Sigmoid colon (tissue), 4 donors: ENCODE results near the gene CTDP1.

Source experiments
- EP300 ChIP-seq, 4 donors: sonication (generic); formaldehyde crosslinking; IDR thresholded peaks; one replicate each; pipeline ENCODE4 v1.6.1; 2017; ENCODE audit warnings: antibody characterized with exemption in 4 of 4
- POLR2A ChIP-seq, 2 donors: fragments of 450-650 bp; IDR thresholded peaks; one replicate each; pipeline ENCODE4 v1.6.1; 2016; ENCODE audit warnings: antibody characterized with exemption in 2 of 2, mild to moderate bottlenecking in 2 of 2, moderate library complexity in 2 of 2
- TF ChIP-seq, protein P1 (sequence below), 4 experiments: fragments of 450-650 bp in 3 of 4; fragments of 200-600 bp in 1 of 4; IDR thresholded peaks; one replicate each; pipeline ENCODE4 v1.5.1; 2016 to 2019; ENCODE audit warnings: antibody characterized with exemption in 4 of 4, mild to moderate bottlenecking in 3 of 4, moderate library complexity in 2 of 4

DNA sequence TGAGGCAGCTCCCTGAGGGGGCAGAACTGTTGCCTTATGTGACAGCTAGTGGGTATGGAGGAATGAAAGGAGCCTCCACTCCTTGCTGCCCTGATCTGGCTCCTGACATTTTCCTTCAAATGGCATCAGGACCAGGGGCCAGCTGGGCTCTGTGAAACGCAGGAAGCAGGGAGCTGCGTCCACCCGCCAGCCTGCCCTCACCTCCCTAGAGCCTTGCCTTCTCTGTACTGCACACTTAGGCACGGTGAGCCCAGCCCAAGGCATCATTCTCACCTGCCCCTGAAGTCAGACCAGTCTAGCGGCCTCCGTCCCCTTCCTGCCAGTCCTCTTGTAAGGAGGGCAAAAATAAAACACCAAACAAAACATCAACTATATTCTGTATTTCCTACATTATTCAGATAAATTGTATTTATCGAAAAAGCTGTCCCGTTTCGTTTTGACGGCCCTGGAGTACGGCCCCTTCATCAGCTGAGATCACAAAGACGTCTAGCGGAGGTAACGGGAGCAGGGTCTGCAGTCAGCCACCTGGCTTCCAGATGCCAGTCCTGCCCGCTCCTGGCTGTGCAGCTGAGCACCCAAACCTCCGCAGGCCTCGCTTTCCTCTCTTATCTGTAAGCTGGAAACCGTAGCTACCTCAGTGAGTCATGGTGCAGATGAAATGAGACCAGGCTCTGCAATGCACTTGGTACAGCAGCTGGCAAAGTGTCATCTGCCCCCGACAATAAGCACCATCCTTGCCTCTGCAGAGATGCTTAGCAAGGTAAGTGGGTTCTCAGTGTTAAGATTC, 6.9 kb upstream of the CTDP1 start:
- TF ChIP-seq, protein P1, sequence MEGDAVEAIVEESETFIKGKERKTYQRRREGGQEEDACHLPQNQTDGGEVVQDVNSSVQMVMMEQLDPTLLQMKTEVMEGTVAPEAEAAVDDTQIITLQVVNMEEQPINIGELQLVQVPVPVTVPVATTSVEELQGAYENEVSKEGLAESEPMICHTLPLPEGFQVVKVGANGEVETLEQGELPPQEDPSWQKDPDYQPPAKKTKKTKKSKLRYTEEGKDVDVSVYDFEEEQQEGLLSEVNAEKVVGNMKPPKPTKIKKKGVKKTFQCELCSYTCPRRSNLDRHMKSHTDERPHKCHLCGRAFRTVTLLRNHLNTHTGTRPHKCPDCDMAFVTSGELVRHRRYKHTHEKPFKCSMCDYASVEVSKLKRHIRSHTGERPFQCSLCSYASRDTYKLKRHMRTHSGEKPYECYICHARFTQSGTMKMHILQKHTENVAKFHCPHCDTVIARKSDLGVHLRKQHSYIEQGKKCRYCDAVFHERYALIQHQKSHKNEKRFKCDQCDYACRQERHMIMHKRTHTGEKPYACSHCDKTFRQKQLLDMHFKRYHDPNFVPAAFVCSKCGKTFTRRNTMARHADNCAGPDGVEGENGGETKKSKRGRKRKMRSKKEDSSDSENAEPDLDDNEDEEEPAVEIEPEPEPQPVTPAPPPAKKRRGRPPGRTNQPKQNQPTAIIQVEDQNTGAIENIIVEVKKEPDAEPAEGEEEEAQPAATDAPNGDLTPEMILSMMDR (IDR thresholded peaks at IDR 0.05), result no peak
- TF ChIP-seq EP300 (IDR thresholded peaks at IDR 0.05), result no peak
- no peak for TF ChIP-seq POLR2A (IDR thresholded peaks at IDR 0.05)
